GM18520 (cell line): ENCODE results near the gene PRTG.
"Not testable (repeated sequence)": the region's sequence is repeated elsewhere in the genome, so short reads cannot be mapped to it uniquely, and the experiment has no call there.

Experiments used
- ATAC-seq: cut with Tn5 transposase; IDR thresholded peaks from one replicate; pipeline ENCODE4 v1.9.1; 2021; ENCODE audit not compliant: unreplicated experiment

The PRTG gene

GRCh38 chr15:55703873-55704301, 39.1 kb downstream of the PRTG start:
- no peak for ATAC-seq

GRCh38 chr15:55700876-55701275, 42.1 kb downstream of the PRTG start:
- no peak for ATAC-seq

- no peak for ATAC-seq
Observed at GRCh38 chr15:55698653-55699052, 44.3 kb downstream of the PRTG start.

- no peak for ATAC-seq
Observed at GRCh38 chr15:55696221-55696620, 46.7 kb downstream of the PRTG start.

GRCh38 chr15:55695432-55695831, 47.5 kb downstream of the PRTG start:
- ATAC-seq = no peak

GRCh38 chr15:55694652-55695150, 48.3 kb downstream of the PRTG start:
- peak; percentile 98 for ATAC-seq

- ATAC-seq = not testable (repeated sequence)
Observed at GRCh38 chr15:55693116-55693515, 49.8 kb downstream of the PRTG start.

GRCh38 chr15:55687792-55688191, 55.2 kb downstream of the PRTG start:
- ATAC-seq = no peak

- ATAC-seq = peak; percentile 85
Observed at GRCh38 chr15:55685286-55685685, 57.7 kb downstream of the PRTG start.

GRCh38 chr15:55683376-55683775, 59.6 kb downstream of the PRTG start:
- no peak for ATAC-seq

- no peak for ATAC-seq
Observed at GRCh38 chr15:55681631-55682030, 61.3 kb downstream of the PRTG start.

- ATAC-seq = no peak
Observed at GRCh38 chr15:55676507-55676906, 66.4 kb downstream of the PRTG start.

GRCh38 chr15:55673287-55673686, 69.7 kb downstream of the PRTG start:
- ATAC-seq = no peak

GRCh38 chr15:55669270-55669669, 73.7 kb downstream of the PRTG start:
- ATAC-seq = no peak

- ATAC-seq = no peak
Observed at GRCh38 chr15:55665605-55666227, 77.2 kb downstream of the PRTG start.

- ATAC-seq = no peak
Observed at GRCh38 chr15:55661428-55661827, 81.5 kb downstream of the PRTG start.

GRCh38 chr15:55660153-55660552, 82.8 kb downstream of the PRTG start:
- no peak for ATAC-seq

- no peak for ATAC-seq
Observed at GRCh38 chr15:55659481-55659880, 83.5 kb downstream of the PRTG start.

GRCh38 chr15:55658886-55659285, 84.1 kb downstream of the PRTG start:
- no peak for ATAC-seq

GRCh38 chr15:55654561-55655031, 88.4 kb downstream of the PRTG start:
- no peak for ATAC-seq

- ATAC-seq = no peak
Observed at GRCh38 chr15:55652909-55653495, 90.0 kb downstream of the PRTG start.

GRCh38 chr15:55652359-55652758, 90.6 kb downstream of the PRTG start:
- ATAC-seq = no peak

GRCh38 chr15:55649058-55649423, 93.9 kb downstream of the PRTG start:
- no peak for ATAC-seq
